Right atrium auricular region (tissue), 2 donors: ENCODE results near the gene RMND5B. TPM values are rescaled to one million over a fixed set of nuclear protein-coding genes. Genes with fewer than 3 reads are reported as not detected.

Experiments used
- DNase-seq: peaks from one replicate; pipeline ENCODE4 v3.0.0-alpha.2; 2019; ENCODE audit warnings: low spot score
- H3K27ac ChIP-seq, 2 donors: fragments of 200-600 bp; sonication (generic); 1 replicate in 1 of 2; 2 replicates in 1 of 2; pipeline ENCODE4 v1.5.1; 2016 to 2019
- H3K27me3 ChIP-seq, 2 donors: fragments of 200-600 bp; sonication (generic); one replicate each; pipeline versions ENCODE4 v1.5.1 to v1.6.0; 2017 to 2019
- H3K36me3 ChIP-seq: fragments of 200-600 bp; sonication (generic); one replicate; pipeline ENCODE4 v1.5.1; 2016
- H3K4me1 ChIP-seq, 2 donors: fragments of 200-600 bp; sonication (generic); one replicate each; pipeline versions ENCODE4 v1.5.1 to v1.6.0; 2017 to 2019
- H3K4me3 ChIP-seq, 2 donors: fragments of 200-600 bp; sonication (generic); 1 replicate in 1 of 2; 2 replicates in 1 of 2; pipeline ENCODE4 v1.5.1; 2017 to 2019; ENCODE audit warnings: mild to moderate bottlenecking in 1 of 2, moderate library complexity in 1 of 2
- H3K9me3 ChIP-seq, 2 donors: fragments of 200-600 bp; sonication (generic); one replicate each; pipeline ENCODE4 v1.5.1; 2019
- total RNA-seq, 2 donors: library from RNA; depleted of rRNA; stranded (reverse); fragments of >200 nt; gene quantifications; one replicate each; pipeline ENCODE4 v1.1.0, GENCODE V29; 2016
- TF ChIP-seq, protein P1 (sequence below), 2 donors: fragments of 200-600 bp; sonication (generic); IDR thresholded peaks; one replicate each; pipeline ENCODE4 v1.5.1; 2019; ENCODE audit warnings: antibody characterized with exemption in 2 of 2

The RMND5B gene
- total RNA-seq, 2 donors from 2014 or later = 28.9 to 31.4 TPM

DNA sequence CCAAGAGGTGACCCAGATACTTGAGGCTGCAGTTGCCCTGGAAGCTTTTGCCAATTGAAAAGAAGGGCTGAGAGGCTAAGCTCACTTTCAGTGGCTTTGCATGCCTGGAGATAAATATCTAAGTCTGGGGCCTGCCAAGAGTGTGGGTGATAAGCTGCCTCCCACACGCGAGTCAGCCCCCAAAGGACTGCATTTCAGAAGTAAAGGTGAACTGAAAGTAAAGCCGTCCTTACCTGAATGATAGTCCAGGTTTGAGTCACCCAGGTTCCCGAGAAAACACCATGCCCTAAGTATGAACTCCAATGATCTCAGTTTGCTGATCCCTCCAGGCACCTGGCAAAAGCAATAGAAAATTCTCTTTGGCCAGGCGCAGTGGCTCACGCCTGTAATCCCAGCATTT lies 40.0 kb upstream of the RMND5B start:
- Histone ChIP-seq H3K9me3 (peaks cover 0 to 4% of the 10 kb centered on the region in 2 donors), H3K4me3 (no peak overlapping the region), H3K27ac (no peak overlapping the region), H3K36me3 (no peaks in the 10 kb centered on the region), H3K27me3 (no peaks in the 10 kb centered on the region), H3K4me1 (no peaks in the 10 kb centered on the region)
- TF ChIP-seq, protein P1, sequence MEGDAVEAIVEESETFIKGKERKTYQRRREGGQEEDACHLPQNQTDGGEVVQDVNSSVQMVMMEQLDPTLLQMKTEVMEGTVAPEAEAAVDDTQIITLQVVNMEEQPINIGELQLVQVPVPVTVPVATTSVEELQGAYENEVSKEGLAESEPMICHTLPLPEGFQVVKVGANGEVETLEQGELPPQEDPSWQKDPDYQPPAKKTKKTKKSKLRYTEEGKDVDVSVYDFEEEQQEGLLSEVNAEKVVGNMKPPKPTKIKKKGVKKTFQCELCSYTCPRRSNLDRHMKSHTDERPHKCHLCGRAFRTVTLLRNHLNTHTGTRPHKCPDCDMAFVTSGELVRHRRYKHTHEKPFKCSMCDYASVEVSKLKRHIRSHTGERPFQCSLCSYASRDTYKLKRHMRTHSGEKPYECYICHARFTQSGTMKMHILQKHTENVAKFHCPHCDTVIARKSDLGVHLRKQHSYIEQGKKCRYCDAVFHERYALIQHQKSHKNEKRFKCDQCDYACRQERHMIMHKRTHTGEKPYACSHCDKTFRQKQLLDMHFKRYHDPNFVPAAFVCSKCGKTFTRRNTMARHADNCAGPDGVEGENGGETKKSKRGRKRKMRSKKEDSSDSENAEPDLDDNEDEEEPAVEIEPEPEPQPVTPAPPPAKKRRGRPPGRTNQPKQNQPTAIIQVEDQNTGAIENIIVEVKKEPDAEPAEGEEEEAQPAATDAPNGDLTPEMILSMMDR (IDR thresholded peaks at IDR 0.05) = no peak
- DNase-seq = no peak

DNA sequence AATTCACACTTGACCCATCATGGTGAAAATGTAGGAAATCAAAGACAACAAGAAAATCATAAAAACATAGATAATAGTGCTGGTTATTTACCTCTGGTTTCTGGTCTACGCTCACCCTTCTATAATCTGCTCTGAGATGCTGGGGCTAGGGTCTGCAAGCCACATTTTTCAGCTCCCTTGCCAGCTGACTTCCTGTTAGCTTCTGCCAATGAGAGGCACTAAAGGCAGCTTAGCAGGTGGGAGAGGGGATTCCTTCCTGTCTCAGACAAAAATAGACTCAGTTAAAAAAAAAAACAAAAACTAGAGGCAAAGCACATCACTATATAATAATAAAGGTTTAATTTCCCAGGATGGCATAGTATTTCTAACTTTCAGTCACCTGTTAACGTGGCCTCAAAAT lies 37.7 kb upstream of the RMND5B start:
- no peak for DNase-seq
- TF ChIP-seq, protein P1 (IDR thresholded peaks at IDR 0.05) = no peak

DNA sequence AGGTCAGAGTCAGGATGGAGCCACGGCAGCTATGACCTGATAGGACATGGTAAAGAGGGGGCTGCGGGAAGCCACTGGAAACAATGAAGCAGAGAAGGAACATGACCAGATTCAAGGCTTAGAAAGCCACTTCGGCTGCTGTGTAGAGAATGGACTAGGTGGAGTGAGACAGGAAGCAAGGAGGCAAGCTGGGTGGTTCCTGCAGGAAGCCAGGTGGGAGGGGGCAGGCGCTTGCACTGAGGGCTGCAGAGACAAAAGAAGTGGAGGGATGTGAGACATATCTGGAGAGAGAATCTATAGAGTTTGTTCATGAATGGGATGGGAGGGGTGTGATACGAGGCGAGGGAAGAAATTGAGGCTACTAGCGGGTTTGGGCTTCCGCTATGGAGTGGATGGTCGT lies 36.5 kb upstream of the RMND5B start:
- Histone ChIP-seq H3K9me3 (peaks cover 0 to 4% of the 10 kb centered on the region in 2 donors), H3K27ac (no peak overlapping the region), H3K27me3 (no peaks in the 10 kb centered on the region), H3K4me3 (no peak overlapping the region), H3K4me1 (no peaks in the 10 kb centered on the region), H3K36me3 (no peaks in the 10 kb centered on the region)
- TF ChIP-seq, protein P1 (IDR thresholded peaks at IDR 0.05) = no peak
- no peak for DNase-seq

More for the DNA sequence above, 37.7 kb upstream of the RMND5B start:
- H3K27ac ChIP-seq = no peak overlapping the region
- no peaks in the 10 kb centered on the region for H3K4me1 ChIP-seq
- H3K4me3 ChIP-seq = no peak overlapping the region
- H3K9me3 ChIP-seq = peaks cover 0 to 4% of the 10 kb centered on the region in 2 donors
- H3K27me3 ChIP-seq = no peaks in the 10 kb centered on the region
- H3K36me3 ChIP-seq = no peaks in the 10 kb centered on the region

DNA sequence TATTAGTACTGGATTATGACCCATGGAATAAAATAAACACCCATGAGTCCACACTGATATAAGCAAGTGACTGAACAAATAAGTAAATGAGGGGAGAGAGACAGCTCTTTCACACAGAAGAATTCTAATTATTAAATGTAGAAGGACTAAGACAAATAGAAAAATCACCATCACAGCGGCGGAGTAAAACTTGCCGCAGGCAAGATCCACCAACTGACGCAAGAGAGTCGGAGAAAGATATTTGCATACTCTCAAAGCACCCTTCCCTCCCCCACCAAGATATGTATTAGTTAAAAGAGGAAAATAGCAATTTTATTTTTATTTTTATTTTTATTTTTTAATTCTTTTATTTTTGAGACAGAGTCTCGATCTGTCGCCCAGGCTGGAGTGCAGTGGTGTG lies 32.1 kb upstream of the RMND5B start:
- no peaks in the 10 kb centered on the region for H3K36me3 ChIP-seq
- no peaks in the 10 kb centered on the region for H3K27me3 ChIP-seq
- H3K4me3 ChIP-seq = no peak overlapping the region
- no peaks in the 10 kb centered on the region for H3K9me3 ChIP-seq
- no peaks in the 10 kb centered on the region for H3K4me1 ChIP-seq
- no peak overlapping the region for H3K27ac ChIP-seq
- TF ChIP-seq, protein P1 (IDR thresholded peaks at IDR 0.05) = no peak
- DNase-seq = no peak

DNA sequence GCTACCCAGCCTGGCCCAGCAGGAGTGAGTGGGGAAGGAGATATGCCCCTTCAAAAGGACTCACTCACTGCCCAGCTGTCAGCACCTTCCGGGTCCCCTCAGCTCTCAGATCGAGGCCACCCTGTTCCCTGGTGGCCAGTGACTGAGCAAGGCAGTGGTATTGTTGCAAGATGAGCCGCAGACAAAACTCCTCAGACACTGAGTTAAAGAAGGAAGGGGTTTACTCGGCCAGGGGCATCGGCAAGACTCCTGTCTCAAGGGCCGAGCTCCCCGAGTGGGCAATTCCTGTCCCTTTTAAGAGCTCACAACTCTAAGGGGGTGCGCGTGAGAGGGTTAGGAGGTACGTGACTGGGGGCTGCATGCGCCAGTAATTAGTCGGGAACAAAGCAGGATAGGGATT lies 27.2 kb upstream of the RMND5B start:
- no peak overlapping the region for H3K4me3 ChIP-seq
- no peaks in the 10 kb centered on the region for H3K36me3 ChIP-seq
- no peaks in the 10 kb centered on the region for H3K27me3 ChIP-seq
- no peak overlapping the region for H3K27ac ChIP-seq
- no peaks in the 10 kb centered on the region for H3K4me1 ChIP-seq
- TF ChIP-seq, protein P1 (IDR thresholded peaks at IDR 0.05) = no peak
- DNase-seq = no peak
- no peaks in the 10 kb centered on the region for H3K9me3 ChIP-seq

DNA sequence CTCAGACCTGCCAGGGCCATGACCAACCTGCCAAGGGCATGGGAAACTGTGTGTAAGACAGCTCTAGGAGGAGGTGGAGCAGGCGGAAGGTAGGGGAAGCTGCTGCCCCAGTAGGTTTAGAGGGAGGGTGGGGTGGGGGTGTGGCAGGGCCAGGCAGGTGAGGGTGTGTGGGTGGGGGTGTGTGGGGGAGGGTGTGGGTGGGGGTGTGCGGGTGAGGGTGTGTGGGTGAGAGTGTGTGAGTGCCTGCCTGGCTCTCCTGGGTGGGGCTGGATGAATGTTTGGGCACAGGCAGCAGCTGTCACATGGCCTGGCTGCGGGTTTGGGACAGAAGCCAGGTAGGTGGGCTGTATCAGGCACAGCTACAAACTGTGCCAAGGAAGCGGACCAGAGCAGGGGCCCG lies 26.3 kb upstream of the RMND5B start:
- H3K27me3 ChIP-seq = no peaks in the 10 kb centered on the region
- TF ChIP-seq, protein P1 (IDR thresholded peaks at IDR 0.05) = no peak
- H3K9me3 ChIP-seq = no peaks in the 10 kb centered on the region

More for the DNA sequence above, 26.3 kb upstream of the RMND5B start:
- DNase-seq = no peak
- Histone ChIP-seq H3K27ac (no peak overlapping the region), H3K4me3 (no peak overlapping the region), H3K36me3 (no peaks in the 10 kb centered on the region), H3K4me1 (no peaks in the 10 kb centered on the region)
